ENCODE results near the gene TMOD3.

Gene TMOD3

DNA sequence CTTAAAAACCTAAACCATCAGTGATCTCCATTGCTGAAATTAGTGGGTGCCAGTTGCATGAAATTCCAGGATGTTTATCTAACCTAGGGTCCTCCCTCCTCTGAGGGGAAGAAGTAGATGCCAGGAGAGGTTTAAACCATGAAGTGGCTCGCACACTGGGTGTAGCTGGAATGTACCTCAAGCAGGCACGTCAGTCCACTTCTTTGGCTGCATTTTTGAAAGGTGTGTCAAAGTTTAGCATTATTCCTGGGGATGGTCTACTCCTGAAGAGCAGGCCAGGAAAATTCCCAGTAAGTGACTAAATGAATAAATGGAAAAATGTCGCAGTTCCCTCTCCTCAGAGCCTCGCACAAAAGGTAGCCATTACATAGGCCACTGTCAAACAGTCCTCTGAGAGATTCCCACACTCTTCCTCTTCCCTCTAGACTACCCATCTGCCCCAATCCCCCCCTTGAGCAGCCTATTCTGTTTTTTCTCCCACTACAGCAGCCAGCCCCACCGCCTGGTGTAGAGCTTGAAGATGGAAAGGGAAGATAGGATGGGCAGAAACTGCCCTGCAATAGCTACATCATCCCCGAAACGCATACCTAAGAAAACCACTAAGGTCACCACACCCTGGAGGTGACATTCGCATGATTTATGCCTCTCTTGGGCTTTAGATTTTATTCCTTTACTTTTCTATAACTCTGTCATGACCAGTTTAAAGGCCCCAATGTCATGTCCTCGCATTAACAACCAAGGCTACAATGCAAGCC lies 655 bp upstream of the TMOD3 start:
- DNase-seq, result no peak

GRCh38 chr15:51830276-51830806 lies 888 bp downstream of the TMOD3 start:
- DNase-seq, result peak; percentile 32

DNA sequence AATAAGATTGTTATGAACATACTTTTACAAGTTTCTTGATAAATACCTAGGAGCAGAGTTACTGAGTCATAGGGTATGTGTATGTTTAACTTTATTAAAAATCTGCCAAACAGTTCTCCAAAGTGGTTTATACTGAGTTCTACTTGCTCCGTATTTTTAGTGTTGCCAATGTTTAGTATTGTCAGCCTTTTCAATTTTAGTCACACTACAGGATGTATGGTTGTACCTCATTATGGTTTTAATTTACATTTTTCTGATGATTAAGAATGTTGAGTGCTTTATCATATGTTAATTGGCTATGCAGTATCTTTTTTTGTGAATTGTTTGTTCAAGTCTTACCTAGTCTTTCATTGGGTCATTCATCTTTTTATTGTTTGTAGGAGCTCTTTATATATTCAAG lies 4.3 kb downstream of the TMOD3 start:
- no peak for DNase-seq

DNA sequence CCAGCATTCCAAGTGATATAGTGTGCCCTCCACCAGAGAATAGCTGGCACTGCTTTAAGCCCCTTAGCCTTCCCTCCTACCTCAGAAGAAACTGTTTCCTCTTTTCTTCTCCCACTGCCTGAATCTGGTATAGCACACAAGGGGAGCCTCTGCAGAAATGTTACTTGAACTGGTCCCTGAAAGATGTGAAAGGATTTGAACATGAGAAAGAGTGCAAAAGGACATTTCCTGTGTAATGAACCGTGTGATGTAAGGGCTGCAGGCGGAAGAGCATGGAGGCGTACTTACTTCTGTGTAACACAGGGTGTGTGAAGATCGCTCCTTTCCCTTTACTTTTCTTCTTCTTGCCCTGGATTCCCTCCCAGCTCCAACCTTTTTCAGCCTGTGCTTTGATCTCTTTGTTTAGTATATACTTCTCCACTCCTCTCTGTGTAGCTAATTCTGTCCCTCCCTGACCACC lies 8.4 kb downstream of the TMOD3 start:
- no peak for DNase-seq

DNA sequence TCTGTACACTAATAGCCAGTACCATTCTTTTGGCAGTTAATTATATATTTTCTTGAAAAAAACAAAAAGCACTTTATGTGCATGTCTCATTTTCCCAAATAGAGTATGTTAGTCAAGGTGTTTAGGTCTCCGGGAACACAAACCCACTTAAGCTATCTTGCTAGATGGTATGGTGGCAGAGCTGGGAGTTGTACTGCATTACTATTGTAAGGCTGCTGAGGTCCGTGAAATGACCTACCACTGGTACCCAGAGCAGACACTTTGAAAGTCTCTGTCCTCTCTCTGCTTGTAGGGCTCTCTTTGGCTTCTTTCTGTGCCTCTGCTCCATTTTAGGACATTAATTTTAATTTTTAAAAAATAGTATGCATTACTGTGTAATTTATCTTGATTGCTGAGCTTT lies 8.8 kb downstream of the TMOD3 start:
- no peak for DNase-seq

GRCh38 chr15:51840692-51841091 lies 11.2 kb downstream of the TMOD3 start:
- no peak for DNase-seq

- no peak for DNase-seq
These were observed 12.1 kb downstream of the TMOD3 start for GRCh38 chr15:51841406-51842040.

- DNase-seq, result no peak
These were observed 12.8 kb downstream of the TMOD3 start for GRCh38 chr15:51842265-51842664.

DNA sequence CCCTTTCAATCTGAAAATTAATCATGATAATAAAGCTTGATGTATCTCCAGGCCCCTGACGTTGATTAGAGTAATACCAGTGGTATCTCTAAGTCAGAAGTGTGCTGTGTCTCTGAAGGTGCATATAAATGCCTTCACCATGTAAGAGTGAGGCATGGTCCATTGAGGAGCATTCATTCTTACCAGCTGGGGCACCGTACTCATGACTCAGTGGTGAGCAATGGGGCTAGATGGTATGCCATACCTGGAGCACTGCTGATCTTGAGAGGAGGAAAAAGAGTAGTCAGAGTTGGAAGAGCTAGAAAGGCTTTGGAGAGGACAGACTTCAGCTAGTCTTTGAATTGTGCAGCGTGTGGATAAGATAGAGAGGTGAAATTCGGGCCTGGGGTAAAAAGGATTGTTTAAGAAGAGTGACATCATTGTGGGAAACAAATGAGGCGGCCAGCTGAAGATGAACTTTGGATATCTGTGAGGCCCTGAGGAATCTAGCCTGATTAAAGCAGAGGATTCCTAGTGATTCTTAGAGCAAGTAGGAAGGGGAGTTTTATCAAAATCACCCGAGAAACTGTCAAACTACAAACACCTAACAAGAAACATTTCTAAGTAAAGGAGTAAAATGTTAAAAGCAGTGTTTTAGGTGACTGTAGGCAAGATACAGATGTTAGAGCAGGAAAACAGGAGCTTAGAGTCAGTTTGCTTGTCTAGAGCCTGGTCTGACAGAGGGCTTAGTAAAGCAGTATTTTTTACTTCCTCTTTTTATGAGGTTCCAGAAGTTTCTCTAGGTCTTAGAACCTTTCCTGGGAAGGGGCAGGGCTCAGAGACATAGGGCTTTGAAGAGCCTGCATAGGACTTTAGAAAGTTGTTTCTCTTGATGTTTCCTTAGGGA lies 13.6 kb downstream of the TMOD3 start:
- peak; percentile 16 for DNase-seq

GRCh38 chr15:51844747-51845426 lies 15.4 kb downstream of the TMOD3 start:
- DNase-seq, result no peak

DNA sequence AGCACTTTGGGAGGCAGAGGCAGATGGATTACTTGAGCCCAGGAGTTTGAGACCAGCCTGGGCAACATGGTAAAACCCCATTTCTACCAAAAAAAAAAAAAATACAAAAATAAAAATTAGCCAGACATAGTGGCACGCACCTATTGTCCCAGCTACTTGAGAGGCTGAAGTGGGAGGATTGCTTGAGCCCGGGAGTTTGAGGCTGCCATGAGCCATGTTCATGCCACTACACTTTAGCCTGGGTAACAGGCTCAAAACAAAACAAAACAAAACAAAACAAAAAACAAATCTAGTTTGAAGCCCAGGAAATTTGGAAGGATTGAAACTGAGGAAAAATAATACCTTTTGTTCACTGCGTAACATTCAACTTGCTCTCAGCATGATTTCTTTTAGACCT lies 16.6 kb downstream of the TMOD3 start:
- DNase-seq, result no peak

GRCh38 chr15:51846463-51847230 lies 17.2 kb downstream of the TMOD3 start:
- DNase-seq, result no peak

- DNase-seq, result no peak
These were observed 19.4 kb downstream of the TMOD3 start for GRCh38 chr15:51848811-51849210.

DNA sequence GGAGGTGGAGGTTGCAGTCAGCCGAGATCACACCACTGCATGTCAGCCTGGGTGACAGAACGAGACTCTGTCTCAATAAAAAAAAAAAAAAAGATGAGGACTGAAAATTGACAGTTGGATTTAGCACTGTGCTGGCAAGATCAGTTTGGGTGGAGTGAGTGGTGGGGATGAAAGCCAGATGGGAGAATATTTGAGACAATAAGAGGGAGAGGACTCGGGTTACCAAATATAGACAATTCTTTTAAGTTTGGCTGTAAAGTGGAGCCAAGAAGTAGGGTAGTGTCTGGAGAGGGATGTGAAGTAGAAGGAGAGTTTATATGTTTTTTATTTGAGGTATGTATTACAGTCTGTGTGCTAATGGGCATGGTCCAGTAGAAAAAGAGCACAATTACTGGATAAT lies 20.4 kb downstream of the TMOD3 start:
- no peak for DNase-seq

DNA sequence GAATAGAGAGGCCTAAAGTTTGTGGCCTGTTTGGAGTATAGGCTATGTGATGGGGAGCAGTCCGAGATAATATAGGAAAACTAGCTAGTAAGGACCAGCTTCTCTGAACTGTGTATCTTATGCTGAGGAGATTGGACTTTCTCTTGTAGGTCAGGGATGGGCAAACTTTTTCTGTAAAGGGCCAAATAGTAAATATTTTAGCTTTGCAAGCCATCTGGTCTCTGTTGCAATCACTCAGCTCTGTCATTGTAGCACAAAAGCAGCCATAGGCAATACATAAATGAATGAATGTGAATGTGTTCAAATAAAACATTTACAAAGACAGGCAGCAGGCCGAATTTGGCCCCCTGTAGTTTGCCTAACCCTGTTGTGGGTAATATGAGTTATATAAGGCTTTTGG lies 24.5 kb downstream of the TMOD3 start:
- DNase-seq, result no peak

- no peak for DNase-seq
These were observed 26.2 kb downstream of the TMOD3 start for GRCh38 chr15:51855612-51856011.

DNA sequence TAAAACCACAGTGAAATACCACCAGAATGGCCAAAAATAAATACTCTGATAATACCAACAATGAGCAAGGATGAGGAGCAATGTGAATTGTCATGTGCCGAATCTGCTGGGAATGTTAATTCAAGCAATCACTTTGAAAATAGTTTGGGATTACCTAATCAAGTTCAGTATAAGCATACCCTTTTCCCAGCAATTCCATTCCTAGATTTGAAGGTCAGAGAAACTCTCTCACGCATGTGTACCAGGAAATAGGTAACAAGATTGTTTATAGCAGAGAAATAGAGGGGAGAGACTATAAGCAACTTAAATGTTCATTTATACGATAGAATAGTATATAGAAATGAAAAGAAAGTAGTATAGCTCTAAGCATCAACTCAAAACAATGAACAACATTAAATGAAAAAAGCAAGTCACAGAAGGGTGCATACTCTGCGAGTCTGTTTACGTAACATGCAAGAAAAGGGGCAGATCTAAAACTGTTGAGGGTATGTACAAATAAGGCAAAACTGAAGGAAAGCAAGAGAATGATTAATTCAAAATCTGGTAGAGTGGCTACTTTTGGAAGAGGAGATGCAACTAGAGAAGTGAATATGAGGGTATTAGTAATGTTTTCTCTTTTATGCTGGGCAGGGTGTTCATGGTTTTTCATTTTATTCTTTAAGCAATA lies 27.4 kb downstream of the TMOD3 start:
- DNase-seq, result no peak

DNA sequence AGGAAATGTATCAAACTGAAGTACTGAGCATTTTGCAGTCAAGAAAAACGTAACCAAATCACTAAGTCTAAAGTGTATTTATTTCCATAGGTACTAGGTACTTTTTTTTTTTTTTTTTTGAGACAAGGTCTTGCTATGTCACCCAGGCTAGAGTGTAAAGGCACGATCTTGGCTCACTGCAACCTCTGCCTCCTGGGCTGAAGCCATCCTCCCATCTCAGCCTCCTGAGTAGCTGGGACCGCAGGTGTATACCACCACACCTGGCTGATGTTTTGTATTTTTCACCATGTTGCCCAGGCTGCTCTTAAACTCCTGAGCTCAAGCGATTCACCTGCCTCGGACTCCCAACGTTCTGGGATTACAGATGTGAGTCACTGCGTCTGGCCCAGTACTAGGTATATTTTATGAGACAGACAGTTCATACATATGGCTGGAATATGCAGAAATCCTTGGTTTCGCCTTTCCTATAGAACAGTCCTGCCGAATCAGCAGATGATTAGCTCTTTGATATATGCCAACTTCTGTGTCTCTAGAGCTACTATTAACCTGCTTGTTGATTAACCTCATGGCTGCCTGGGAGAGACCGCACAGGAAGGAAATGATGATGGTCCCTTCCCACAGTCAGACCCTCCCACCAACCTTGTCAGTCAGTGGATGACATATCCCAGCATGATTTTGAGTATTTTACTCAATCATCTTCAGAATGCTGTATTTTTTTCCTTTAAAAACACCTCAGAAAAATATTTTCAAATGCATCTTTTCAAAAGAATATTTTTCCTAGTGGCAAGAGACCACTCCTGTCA lies 32.3 kb downstream of the TMOD3 start:
- no peak for DNase-seq

- DNase-seq, result no peak
These were observed 33.7 kb downstream of the TMOD3 start for GRCh38 chr15:51863131-51863530.

DNA sequence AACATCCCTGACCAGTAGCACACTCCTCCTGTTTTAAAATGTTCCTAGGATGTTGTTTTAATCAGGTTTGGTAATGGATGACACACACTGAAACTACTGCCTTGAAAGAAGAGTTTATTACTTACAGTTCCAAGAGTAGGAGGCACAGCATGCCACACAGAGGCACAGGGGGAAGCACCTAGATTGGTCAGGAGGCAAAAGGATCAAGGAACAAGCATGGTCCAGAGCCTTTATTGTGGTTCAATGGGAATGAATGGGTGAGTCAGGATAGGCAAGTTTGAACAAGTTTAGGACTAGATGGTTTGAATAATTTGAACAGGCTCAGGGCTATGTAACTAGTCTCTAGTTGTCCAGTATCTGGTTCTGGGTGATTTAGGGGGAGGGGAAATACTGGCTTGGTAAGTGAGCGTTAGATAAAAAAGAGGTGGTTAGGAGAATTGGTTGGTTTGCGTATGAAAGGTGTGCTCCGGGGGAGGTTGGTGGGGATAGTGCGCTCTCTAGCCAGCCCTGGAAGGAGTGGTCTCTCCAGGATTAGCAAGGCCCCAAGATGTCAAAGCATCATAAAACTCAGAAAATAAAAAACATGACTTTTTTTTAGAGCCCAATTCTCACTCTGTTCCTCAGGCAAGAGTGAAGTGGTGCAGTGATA lies 35.1 kb downstream of the TMOD3 start:
- DNase-seq, result peak; percentile 20
